Naive thymus-derived CD8-positive, alpha-beta T cell (primary cell): ENCODE data around the gene RERE. TPM values are rescaled to one million over a fixed set of nuclear protein-coding genes. Genes with fewer than 3 reads are reported as not detected.

Experiments used
- ATAC-seq, 2 donors: fragments of 150-1000 bp; cut with Tn5 transposase in 1 of 2; sonication (Bioruptor Pico), chemical (Tn5 transposase) in 1 of 2; 1 replicate in 1 of 2; 2 replicates in 1 of 2; pipeline ENCODE4 v1.10.0; 2021; ENCODE audit warnings: mild to moderate bottlenecking in 2 of 2, moderate library complexity in 2 of 2
- POLR2A ChIA-PET: fragments of 350-600 bp; sonication (Branson Sonifier 250); formaldehyde crosslinking; loops from one replicate; lab custom pipeline; 2021; ENCODE audit warnings: antibody characterized with exemption; lab: Charles Lee
- DNase-seq, 10 donors: peaks; one replicate each; pipeline versions ENCODE4 v3.0.0 to v3.0.0-alpha.2; 2020 to 2022
- H3K27ac Mint-ChIP-seq, 10 donors: one replicate each; pipeline ENCODE4 v1.8.0; 2020 to 2022; ENCODE audit warnings: mild to moderate bottlenecking in 10 of 10, mixed read lengths in 10 of 10, moderate library complexity in 4 of 10, inconsistent platforms in 1 of 10
- H3K27me3 Mint-ChIP-seq, 5 donors: one replicate each; pipeline ENCODE4 v1.8.0; 2021 to 2022; ENCODE audit warnings: mixed read lengths in 5 of 5
- H3K36me3 Mint-ChIP-seq, 3 donors: one replicate each; pipeline ENCODE4 v1.8.0; 2020 to 2022; ENCODE audit warnings: mixed read lengths in 3 of 3, mild to moderate bottlenecking in 2 of 3, inconsistent platforms in 1 of 3
- H3K4me1 Mint-ChIP-seq, 4 donors: one replicate each; pipeline ENCODE4 v1.8.0; 2021 to 2022; ENCODE audit warnings: mixed read lengths in 4 of 4
- H3K4me3 Mint-ChIP-seq, 10 donors: one replicate each; pipeline ENCODE4 v1.8.0; 2020 to 2022; ENCODE audit warnings: mild to moderate bottlenecking in 10 of 10, mixed read lengths in 10 of 10, moderate library complexity in 6 of 10, inconsistent platforms in 1 of 10
- H3K9me3 Mint-ChIP-seq, 9 donors: one replicate each; pipeline ENCODE4 v1.8.0; 2020 to 2022; ENCODE audit warnings: mixed read lengths in 9 of 9, mild to moderate bottlenecking in 3 of 9, inconsistent platforms in 1 of 9, moderate library complexity in 1 of 9
- polyA plus RNA-seq, 3 donors: library from polyadenylated mRNA; unstranded; fragments of 300-500 nt; fragmentation: Illumina TruSeq; gene quantifications; one replicate each; pipeline ENCODE4 v1.2.3, GENCODE V29; 2021
- total RNA-seq, 8 experiments: library from RNA in 2 of 8; stranded (reverse) in 2 of 8; gene quantifications; one replicate each; pipeline ENCODE4 v1.2.3 and lab custom pipeline; 2021 to 2026

The RERE gene
- total and polyA plus RNA-seq, 5 experiments from 2014 or later, result 4.1 to 84.2 (median 8.8) TPM

DNA sequence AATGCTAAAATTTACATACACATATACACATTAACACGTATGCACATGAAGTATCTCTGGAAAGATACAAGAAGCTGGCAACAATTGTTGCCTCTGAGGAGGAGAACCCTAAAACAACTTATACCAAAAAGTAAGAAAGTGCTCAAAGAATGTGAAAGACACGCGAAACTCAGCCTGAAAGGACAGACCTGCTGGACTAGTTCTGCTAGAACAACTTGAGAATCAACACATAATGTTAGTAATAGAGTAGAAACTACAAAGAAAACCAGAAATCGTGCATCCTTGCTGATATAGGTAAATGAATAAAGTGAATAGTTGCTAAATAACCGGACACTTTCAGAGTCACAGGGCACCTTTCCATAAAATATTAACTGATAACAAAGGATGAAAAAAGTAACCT, 242.5 kb downstream of the RERE start:
- Mint-ChIP-seq H3K4me3 (no peak overlapping the region), H3K9me3 (no peaks in the 10 kb centered on the region), H3K27ac (no peak overlapping the region), H3K4me1 (peaks cover 0 to 10% (median 1%) of the 10 kb centered on the region in 4 donors), H3K36me3 (peaks cover 0 to 12% (median 7%) of the 10 kb centered on the region in 3 donors), H3K27me3 (no peaks in the 10 kb centered on the region)
- POLR2A ChIA-PET, result no interaction called here
- ATAC-seq (no peak), DNase-seq (no peak)

DNA sequence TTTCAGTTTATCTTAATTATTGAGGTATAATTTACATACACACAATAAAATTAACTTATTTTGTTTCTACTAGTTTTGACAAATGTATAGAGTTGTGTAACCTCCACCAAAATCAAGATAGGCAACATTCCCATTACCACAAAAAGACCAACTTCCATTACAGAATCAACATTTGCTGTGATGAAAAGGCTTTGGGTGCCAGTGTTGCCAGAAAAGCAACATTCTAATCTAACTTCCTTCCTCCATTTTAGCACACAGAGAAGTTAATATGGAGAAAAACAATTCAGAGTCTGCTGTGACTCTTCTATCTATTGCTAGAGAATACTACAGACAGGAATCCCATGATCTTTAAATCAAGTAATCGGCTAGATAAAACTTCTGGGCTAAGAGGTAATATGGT, 245.3 kb downstream of the RERE start:
- no peak for ATAC-seq
- Mint-ChIP-seq H3K9me3 (no peaks in the 10 kb centered on the region), H3K36me3 (peaks cover 0 to under 1% (median 0%) of the 10 kb centered on the region in 3 donors), H3K27ac (peak overlapping the region in 1 of 10 donors; percentile 6), H3K27me3 (no peaks in the 10 kb centered on the region), H3K4me1 (peaks cover 0 to 10% (median 1%) of the 10 kb centered on the region in 4 donors), H3K4me3 (no peak overlapping the region)
- DNase-seq, result no peak
- POLR2A ChIA-PET, result no interaction called here

DNA sequence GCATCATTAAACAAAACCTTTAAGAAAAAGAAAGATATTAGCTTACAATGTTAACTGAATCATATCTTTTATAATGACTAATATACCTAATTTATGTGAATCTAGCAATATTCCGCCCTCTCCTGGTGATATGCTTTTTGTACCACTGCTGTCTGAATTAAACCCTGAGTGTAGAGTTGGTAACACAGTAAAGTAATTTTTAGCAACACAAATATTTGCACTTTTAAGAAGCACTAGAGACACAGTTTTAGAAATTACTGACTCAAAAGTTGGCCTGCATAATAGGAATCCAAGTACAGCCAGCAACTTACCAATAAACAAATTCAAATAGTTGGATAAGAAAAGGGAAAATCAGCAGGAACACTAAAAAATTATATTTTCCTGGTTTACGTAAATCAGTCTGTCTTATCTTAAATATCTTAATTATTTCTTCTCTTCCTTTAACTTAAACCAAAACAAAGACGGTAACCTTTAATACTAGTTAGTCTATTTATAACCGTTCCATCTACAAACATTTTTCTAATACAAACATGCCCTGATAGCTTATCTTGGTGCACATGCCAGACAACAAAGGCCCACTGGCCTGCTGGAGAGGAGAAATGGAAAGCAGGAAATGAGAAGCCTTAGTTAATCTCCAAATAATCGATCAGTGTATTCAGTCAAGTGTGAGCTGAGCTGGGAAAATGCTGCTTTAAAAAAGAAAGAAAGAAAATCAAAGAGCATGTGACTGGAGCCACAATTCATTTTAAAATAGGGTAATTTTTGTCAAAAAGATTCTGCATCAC, 246.0 kb downstream of the RERE start:
- H3K4me1 Mint-ChIP-seq, result peaks cover 0 to 10% (median 1%) of the 10 kb centered on the region in 4 donors
- H3K27me3 Mint-ChIP-seq, result no peaks in the 10 kb centered on the region
- peak overlapping the region in 1 of 10 donors; percentile 29 for H3K27ac Mint-ChIP-seq
- no peaks in the 10 kb centered on the region for H3K36me3 Mint-ChIP-seq
- no peaks in the 10 kb centered on the region for H3K9me3 Mint-ChIP-seq
- POLR2A ChIA-PET, result no interaction called here
- DNase-seq, result no peak
- ATAC-seq, result no peak
- H3K4me3 Mint-ChIP-seq, result no peak overlapping the region

DNA sequence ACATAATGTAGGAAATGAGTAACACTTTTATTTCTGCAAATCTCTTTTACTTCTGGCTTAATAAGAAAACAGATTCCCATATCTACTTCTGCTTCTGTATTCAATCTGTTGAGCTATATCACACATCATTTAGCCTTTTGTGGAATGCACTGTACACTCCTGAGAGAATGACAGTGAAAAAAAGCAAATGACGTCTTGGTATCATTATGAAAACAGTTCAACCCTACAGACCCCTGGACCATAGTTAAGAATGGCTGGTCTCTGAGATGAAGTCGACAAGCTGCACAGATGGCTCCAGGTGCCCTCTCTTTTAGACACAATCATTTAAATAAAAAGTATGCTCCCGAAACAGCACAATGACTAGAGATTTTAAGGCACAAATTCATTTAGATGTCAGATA, 247.0 kb downstream of the RERE start:
- Mint-ChIP-seq H3K4me3 (no peak overlapping the region), H3K27ac (no peak overlapping the region)
- POLR2A ChIA-PET, result no interaction called here

DNA sequence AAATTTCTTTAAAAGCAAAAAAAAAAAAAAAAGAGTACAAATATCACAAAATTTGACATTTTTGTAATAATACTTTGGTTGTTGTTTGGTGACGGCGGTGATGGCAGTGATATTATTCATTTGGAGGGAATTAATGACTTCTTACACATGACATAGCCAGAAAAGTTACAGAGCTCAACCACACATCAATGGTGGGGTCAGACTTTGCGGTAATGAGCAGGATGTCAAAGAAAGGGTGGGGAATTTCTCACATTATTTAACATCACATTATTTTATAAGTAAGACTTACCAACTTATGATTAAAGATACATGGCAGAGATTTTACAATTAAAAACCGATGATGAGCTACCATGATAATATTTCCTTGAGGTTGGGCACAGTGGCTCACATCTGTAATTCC, 248.2 kb downstream of the RERE start:
- no peak for ATAC-seq
- H3K9me3 Mint-ChIP-seq, result no peaks in the 10 kb centered on the region
- no peaks in the 10 kb centered on the region for H3K27me3 Mint-ChIP-seq
- H3K27ac Mint-ChIP-seq, result no peak overlapping the region
- no peak overlapping the region for H3K4me3 Mint-ChIP-seq
- H3K36me3 Mint-ChIP-seq, result no peaks in the 10 kb centered on the region
- DNase-seq, result no peak
- POLR2A ChIA-PET, result no interaction called here
- peaks cover 0 to 10% (median 1%) of the 10 kb centered on the region in 4 donors for H3K4me1 Mint-ChIP-seq

More for the DNA sequence above, 247.0 kb downstream of the RERE start:
- no peaks in the 10 kb centered on the region for H3K27me3 Mint-ChIP-seq
- peaks cover 0 to 10% (median 1%) of the 10 kb centered on the region in 4 donors for H3K4me1 Mint-ChIP-seq
- H3K9me3 Mint-ChIP-seq, result no peaks in the 10 kb centered on the region
- DNase-seq (no peak), ATAC-seq (no peak)
- no peaks in the 10 kb centered on the region for H3K36me3 Mint-ChIP-seq

DNA sequence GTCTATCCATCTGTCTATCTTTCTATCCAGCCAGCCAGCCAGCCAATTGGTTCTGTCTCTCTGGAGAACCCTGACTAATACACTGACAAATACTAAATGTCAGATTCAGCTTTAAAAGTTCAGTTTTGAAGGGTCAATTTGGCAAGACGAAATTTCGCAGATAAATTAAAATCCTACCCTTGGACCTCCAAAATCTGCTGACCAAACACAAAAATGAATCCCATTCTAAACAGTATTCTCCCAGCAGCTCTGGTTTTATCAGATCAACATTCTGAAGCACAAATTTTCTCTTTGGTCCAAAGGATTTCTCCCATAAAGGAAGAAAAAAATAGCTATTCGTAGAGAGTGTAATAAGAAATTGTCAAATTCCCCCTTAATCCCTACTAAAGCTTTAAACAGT, 248.6 kb downstream of the RERE start:
- POLR2A ChIA-PET, result no interaction called here
- Mint-ChIP-seq H3K27ac (no peak overlapping the region), H3K9me3 (no peaks in the 10 kb centered on the region), H3K4me3 (no peak overlapping the region), H3K36me3 (no peaks in the 10 kb centered on the region), H3K27me3 (no peaks in the 10 kb centered on the region), H3K4me1 (peaks cover 0 to 10% (median 1%) of the 10 kb centered on the region in 4 donors)
- DNase-seq (no peak), ATAC-seq (no peak)

DNA sequence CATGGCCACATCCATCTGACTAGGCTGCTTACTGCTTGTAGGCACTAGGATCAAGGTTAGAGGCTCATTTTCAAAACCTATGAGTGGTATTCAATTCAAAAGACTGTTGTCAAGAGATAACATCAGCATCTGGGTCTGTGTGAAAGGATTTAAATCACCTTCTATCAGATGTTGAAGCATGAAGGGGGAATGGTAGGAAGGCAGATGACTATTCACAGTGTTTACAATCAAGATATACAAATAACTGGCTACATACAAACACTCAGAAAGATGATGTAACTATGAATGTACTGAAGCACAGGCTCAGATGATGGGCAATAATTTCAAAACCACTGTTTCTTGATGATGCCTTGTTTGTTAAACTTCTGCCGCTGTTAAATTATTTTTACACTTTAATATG, 250.3 kb downstream of the RERE start:
- POLR2A ChIA-PET, result no interaction called here
- DNase-seq, result no peak
- Mint-ChIP-seq H3K4me3 (no peak overlapping the region), H3K27ac (no peak overlapping the region), H3K4me1 (peaks cover 0 to 20% (median 1%) of the 10 kb centered on the region in 4 donors), H3K27me3 (no peaks in the 10 kb centered on the region), H3K9me3 (no peaks in the 10 kb centered on the region), H3K36me3 (no peaks in the 10 kb centered on the region)
- ATAC-seq, result no peak

DNA sequence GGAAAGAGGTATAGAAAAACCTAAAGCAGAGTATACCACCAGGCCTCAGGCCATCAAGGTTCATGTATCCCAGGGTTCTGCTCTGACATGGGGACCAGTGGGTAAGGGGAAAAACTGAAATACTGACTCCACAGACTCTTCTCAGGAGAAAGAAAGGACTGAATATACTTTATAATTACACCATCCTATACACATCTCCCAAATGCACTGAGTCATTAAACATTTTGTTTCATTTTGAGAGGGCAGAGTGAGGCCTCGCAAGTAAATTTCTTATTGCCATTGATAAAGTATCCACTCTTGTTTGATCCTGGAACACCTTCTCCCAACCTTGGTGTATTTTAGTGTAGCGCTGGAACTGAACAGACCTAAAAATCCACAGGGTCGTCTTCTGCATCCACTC, 251.6 kb downstream of the RERE start:
- H3K4me1 Mint-ChIP-seq, result peaks cover 0 to 25% (median under 1%) of the 10 kb centered on the region in 4 donors
- H3K27ac Mint-ChIP-seq, result no peak overlapping the region
- DNase-seq (no peak), ATAC-seq (no peak)
- H3K36me3 Mint-ChIP-seq, result no peaks in the 10 kb centered on the region
- POLR2A ChIA-PET, result no interaction called here
- no peaks in the 10 kb centered on the region for H3K27me3 Mint-ChIP-seq
- no peaks in the 10 kb centered on the region for H3K9me3 Mint-ChIP-seq
- no peak overlapping the region for H3K4me3 Mint-ChIP-seq

DNA sequence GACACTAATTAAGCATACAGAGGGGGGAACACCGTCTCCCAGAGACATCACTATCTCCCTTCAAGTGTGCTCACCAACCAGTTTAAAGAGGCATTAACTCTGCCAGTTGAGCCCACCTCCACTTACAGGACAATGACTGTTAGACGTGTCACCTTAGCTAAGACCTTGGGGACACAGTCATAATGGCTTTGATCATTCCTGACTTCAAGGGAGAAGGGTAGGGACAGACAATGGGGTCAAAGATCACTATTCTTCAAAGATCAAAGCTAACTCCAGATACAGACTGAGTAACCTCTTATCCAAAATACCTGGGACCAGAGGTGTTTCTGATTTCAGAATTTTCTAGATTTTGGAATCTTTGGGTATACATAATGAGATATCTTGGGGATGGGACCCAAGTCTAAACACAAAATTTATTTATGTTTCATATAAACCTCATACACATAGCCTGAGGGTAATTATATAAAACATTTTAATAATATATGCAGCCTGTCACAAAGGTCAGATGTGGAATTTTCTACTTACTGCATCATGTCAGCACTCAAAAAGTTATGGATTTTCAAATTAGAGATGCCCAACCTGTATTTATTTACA, 253.4 kb downstream of the RERE start:
- DNase-seq (no peak), ATAC-seq (no peak)
- H3K4me3 Mint-ChIP-seq, result no peak overlapping the region
- H3K9me3 Mint-ChIP-seq, result no peaks in the 10 kb centered on the region
- peak overlapping the region in 2 of 10 donors; percentile 28 to 31 for H3K27ac Mint-ChIP-seq
- peaks cover 0 to 29% (median under 1%) of the 10 kb centered on the region in 4 donors for H3K4me1 Mint-ChIP-seq
- no peaks in the 10 kb centered on the region for H3K27me3 Mint-ChIP-seq
- H3K36me3 Mint-ChIP-seq, result no peaks in the 10 kb centered on the region
- POLR2A ChIA-PET, result no interaction called here

DNA sequence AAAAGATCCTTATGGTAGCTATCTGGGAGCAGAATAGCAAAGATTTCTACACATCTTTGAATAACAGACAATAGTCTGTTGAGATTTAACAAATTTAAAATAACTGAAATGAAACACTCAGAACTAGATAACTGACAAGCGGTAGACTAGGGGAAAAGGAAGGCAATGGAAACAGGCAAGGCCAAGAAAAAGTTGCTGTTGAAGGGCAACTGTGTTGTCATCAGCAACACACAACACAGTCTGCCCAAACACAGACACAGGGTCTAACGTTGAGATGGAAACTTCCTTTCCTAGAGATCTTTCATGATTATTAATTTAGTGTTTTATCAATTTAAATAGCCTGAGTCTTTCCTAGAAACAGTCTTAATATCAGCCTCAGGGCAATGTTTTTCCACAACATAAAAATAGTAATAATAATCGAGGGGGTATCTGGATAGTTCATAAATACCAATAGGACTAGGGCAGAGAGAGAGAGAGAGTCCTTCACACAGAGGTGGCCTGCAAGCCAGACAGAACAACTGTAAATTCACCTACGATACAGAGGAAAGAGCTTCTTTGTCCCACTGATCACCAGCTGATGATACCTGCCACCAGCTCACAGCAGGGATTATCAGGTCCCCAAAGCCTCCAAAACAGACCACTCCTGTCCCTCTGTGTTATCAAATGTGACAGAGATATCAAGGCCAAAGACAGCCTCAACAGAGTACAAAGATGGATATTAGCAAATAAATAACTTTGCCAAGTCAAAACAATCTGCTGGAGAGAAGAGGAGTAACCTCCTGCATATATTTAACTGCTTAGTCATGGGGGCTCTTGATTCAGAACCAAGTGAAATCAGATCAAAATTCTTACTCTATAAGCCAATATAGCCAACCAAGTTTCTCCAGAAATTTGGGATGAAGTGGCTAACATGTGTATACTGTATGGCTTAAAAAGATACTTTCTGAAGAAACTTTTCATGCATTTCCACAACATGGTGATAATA, 254.3 kb downstream of the RERE start:
- Mint-ChIP-seq H3K9me3 (no peaks in the 10 kb centered on the region), H3K27ac (peak overlapping the region in 7 of 10 donors; percentile 5 to 70 (median 28)), H3K27me3 (no peaks in the 10 kb centered on the region), H3K36me3 (no peaks in the 10 kb centered on the region), H3K4me1 (peaks cover 0 to 29% (median under 1%) of the 10 kb centered on the region in 4 donors), H3K4me3 (no peak overlapping the region)
- ATAC-seq (no peak), DNase-seq (no peak)
- POLR2A ChIA-PET, result no interaction called here

DNA sequence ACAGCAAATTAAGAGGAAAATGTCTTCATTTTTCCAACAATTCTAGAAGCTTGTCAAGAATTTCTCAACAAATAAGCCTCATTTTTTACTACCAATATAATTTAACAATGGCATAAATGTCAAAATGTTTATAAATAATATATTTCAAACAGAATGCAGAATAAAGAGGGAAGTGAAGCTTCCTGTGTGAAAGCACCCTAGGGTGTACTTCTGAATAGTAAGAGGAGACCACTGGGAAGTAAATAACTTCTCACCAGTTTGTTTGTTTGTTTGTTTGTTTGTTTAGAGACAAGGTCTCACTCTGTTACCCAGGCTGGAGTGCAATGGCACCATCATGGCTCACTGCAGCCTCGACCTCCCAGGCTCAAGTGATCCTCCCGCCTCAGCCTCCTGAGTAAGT, 255.2 kb downstream of the RERE start:
- Mint-ChIP-seq H3K9me3 (no peaks in the 10 kb centered on the region), H3K27me3 (no peaks in the 10 kb centered on the region), H3K4me3 (no peak overlapping the region), H3K4me1 (peaks cover 0 to 29% (median under 1%) of the 10 kb centered on the region in 4 donors), H3K27ac (peak overlapping the region in 2 of 10 donors; percentile 5 to 16), H3K36me3 (no peaks in the 10 kb centered on the region)
- ATAC-seq (no peak), DNase-seq (no peak)
- POLR2A ChIA-PET, result interaction anchor here (0.5 kb wide), 1 partner anchor 255 kb away, joined by 3 read pairs; no protein-coding TSS in a partner anchor
